Anterior cingulate cortex (tissue), 58 donors: ENCODE measurements around the gene KRTAP2-2.
"Not testable (repeated sequence)": the region's sequence is repeated elsewhere in the genome, so short reads cannot be mapped to it uniquely, and the experiment has no call there.

ENCODE experiments used
- DNase-seq, 58 donors: peaks; one replicate each; lab custom pipeline; 2025; lab: John Stamatoyannopoulos, UW

The KRTAP2-2 gene

DNA sequence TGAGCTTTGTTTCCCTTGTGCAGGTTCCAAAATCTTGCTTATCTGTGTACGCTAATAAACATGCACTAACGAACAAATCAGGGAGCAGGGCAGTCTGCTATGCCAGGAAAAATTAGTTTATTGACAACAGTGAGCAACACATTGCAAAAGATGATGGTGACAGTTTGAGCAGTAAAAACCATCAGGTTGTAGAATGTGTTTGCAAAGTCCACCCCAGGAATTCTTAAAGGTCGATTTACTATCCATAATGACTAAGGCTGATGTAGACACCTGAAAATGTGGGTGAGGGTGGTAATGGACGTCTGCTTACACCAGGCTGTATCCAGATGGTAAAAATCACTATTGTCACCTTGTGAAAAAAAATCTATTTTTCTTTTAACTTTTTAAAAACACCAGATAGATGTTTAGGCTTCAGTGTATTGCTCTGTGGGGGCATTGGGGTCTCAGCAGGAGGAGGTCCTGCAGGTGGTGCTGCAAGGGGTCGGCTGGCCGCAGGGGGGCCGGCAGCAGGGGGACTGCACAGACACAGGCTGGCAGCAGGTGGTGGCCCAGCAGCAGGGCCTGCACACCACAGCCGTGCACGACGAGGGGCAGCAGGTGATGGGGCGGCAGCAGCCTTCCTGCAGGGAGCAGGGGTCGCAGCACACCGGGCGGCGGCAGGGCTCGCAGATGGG is 10.1 kb upstream of the KRTAP2-2 start:
- not testable (repeated sequence) for DNase-seq

DNA sequence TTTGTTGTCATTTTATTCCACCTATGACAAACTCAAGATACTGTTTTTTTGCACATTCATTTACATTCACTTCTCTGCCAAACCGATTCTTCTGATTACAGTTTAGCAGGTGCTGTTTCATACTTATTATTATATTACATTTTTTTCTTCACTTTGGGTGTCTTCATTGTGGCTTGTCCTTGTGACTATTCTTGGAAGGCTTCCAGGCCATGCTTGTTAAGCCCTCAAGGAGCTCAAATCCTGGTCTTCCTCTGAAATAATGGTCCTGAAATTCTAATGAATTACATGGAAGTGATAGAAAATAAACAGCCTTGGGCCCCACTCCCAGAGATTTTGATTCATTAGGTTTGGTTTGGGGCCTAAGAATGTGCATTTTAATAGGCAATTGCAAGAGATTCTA is 9.3 kb upstream of the KRTAP2-2 start:
- DNase-seq, result no peak

DNA sequence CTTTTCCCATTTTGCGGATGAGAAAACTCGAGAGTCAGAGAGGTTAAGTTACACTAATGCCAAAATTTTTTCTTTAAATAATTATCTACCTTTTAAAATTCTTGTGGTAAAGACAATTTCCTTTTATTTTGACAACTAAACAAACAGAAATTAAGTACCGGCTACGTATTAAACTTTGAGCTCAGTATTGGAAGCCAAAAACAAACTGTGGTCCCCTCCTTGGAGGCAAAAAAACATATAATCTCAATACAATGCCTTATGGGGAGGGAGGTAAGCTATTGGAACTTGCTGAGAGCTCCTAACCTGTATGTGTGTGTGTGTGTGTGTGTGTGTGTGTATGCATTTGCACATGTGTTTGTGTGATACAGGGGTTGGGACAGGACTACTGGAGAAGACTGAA is 8.4 kb upstream of the KRTAP2-2 start:
- DNase-seq, result no peak

DNA sequence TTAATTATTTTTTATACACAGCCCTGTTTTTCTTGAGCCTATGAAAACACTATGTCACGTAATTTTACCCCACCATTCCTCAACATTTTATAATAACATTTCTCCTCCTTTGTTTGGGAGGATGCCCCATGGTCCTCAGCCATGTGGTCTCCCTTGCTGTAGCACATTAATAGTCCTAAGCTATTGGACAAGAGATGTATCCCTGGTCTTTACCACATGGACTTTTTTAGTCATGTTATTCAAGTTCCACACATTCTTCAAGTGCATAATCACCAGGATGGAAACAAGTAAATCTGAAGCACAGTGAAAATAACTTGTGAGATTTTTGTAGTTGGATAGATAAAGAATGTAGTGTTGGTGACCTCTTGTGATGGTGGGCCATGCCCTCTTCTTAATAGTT is 6.9 kb upstream of the KRTAP2-2 start:
- no peak for DNase-seq

DNA sequence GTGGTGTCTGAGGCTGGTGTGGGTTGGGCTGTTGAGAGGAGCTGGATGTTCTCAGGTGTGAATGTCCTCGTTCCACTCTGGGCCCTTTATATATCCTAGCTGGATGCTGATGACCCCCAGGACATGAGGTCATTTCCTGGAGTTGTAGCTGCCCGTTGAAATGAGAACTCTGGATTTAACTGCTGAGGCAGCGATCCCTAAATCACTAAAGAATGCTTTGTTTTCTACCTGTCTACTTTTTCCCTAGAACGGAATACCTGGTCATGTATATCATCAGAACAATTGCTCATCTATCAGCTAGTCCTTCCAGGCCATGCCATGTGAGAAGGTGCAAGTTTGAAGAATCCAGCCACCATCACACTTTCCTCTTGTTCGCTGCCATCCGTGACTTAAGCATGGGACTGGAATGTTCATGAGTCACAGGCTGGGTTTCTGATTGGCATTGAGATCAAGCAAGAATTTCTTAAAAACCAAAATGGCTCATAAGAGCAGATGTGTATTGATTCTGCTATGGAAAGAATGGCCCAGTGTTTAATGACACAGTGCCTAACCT is 5.1 kb upstream of the KRTAP2-2 start, which contains the start of gene KRTAP2-3:
KRTAP2-3 (minus strand) TSS at position 63 of the 553 bp plus-strand sequence. CDS start 64 bp downstream, outside the sequence.
- DNase-seq, result no peak

DNA sequence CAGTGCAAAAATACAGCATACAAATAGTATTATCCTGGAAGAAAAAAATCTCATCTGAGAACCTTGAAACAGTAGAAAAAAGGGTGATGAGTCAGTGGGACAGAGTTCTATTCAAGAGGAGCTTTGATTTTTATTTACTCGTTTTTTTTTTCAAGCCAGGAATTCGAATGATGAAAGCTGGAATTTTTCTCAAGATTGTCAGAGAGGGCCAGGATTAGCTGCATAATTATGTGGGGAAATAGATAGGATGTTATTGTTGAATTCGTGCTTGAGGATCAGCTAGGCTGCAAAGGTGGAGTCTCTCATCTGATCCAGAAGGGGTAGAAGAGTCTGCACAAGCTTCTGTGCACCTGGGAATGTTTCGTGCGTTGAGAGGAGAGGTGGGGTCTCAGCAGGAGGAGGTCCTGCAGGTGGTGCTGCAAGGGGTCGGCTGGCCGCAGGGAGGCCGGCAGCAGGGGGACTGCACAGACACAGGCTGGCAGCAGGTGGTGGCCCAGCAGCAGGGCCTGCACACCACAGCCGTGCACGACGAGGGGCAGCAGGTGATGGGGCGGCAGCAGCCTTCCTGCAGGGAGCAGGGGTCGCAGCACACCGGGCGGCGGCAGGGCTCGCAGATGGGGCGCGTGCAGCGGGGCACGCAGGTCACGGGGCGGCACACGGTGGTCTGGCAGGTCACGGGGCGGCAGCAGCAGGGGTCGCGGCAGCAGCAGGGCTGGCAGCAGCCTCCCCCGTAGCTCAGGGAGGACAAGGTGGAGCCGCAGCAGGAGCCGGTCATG is 4.4 kb upstream of the KRTAP2-2 start:
- DNase-seq, result not testable (repeated sequence)

DNA sequence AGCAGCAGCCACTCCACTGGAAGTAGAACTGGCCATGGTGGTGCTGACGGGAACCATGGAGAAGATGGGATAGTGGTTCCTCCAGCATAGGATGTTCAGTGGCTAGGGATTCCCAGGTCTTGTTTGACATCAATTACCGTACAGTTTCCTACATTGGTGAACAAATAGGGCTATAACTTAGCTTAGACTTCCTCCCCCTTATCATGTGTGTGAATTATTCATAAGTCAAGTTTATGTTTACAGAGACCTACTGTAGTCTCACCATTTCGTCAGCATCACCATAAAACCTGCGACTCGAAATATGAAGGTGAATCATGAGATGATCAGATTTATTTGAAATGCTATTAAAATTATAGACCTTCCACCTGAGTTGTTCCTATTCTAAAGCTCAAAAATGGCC is 3.7 kb upstream of the KRTAP2-2 start:
- no peak for DNase-seq

DNA sequence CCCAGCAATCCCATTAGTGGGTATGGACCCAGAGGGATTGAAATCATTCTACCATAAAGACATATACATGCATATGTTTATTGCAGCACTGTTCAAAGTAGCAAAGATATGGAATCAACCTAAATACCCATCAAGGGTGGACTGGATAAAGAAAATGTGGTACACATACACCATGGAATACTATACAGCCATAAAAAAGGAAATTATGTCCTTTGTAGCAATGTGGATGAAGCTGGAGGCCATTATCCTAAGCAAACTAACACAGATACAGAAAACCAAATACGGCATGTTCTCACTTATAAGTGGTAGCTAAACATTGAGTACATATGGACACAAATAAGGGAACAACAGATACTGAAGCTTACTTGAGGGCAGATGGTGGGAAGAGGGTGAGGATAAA is 2.5 kb upstream of the KRTAP2-2 start:
- no peak for DNase-seq

DNA sequence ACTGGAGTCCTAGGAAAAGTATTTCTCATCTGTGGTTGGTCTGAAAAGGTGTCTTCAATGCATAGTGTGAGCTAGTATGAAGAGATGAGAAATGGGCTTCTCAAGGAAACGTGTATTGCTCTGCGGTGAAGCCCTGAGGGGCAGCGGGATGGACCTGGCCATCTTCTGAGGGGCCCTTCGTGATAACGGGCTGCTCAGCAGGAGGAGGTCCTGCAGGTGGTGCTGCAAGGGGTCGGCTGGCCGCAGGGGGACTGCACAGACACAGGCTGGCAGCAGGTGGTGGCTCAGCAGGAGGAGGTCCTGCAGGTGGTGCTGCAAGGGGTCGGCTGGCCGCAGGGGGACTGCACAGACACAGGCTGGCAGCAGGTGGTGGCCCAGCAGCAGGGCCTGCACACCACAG is 474 bp downstream of the KRTAP2-2 start:
- DNase-seq, result not testable (repeated sequence)

DNA sequence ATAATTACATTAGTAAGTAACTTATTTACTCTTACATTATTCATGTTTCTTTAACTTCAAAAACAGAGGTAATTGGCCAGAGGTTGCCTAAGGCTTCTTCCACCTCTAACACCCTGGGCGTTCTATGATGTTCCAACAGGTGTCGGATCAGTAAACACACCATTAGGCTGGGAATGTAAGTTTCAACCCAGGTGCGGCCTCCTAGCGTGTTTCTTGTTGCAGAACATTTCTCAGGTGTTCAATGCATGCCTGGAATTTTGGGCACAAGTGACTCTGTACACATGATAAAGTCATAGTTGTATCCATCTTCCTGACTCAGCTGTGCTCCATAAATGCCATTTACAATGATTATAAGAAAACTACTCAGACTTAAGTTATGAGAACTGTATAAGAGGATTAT is 1.0 kb downstream of the KRTAP2-2 start:
- DNase-seq, result no peak

DNA sequence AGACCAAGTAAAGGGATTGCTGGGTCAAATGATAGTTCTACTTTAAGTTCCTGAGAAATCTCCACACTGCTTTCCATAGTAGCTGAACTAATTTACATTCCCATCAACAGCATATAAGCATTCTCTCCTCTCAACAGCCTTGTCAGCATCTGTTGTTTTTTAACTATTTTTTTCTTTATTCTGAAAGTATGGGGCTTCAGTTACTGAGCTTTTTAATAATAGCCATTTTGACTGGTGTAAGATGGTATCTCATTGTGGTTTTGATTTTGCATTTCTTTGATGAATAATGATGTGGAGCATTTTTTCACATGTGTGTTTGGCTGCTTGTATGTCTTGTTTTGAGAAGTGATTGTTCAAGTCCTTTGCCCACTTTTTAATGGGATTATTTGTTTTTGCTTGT is 2.5 kb downstream of the KRTAP2-2 start:
- DNase-seq, result no peak

DNA sequence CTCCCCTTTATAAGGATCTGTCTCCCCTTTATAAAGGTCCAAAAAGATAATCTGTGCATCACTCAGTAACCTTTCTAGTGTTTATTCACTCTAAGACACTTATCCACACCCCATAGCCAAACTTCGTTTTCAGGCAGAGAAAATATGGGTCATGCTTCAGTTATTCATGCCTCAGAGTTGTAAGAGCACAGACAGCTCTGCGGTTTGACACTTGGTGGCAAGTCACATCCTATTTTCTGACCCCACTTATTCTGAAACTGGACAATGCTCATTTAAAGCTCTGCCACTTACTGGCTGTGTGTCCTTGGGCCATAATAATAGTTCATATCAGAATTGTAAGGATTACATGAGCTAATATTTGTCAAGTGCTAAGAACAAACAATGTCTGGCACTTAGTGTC is 5.9 kb downstream of the KRTAP2-2 start:
- DNase-seq, result no peak

DNA sequence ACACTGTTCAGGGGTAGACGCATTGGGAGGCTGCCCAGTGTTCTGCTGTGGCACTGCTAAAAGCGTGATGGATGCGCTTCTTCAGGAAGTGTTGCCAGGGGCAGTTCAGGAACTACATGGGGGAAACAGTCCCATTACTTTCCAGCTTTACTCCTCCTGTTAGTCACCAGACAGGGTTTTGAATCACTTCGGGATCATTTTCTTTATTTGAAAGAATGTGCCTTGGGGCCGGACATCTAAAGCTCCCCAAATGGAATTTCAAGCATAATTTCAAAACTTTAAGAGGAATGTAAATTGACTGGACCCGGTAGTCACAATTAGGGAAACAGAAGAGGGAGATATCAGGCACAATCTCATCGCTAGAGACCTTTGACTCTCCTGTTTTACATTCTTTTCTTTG is 6.6 kb downstream of the KRTAP2-2 start:
- no peak for DNase-seq

DNA sequence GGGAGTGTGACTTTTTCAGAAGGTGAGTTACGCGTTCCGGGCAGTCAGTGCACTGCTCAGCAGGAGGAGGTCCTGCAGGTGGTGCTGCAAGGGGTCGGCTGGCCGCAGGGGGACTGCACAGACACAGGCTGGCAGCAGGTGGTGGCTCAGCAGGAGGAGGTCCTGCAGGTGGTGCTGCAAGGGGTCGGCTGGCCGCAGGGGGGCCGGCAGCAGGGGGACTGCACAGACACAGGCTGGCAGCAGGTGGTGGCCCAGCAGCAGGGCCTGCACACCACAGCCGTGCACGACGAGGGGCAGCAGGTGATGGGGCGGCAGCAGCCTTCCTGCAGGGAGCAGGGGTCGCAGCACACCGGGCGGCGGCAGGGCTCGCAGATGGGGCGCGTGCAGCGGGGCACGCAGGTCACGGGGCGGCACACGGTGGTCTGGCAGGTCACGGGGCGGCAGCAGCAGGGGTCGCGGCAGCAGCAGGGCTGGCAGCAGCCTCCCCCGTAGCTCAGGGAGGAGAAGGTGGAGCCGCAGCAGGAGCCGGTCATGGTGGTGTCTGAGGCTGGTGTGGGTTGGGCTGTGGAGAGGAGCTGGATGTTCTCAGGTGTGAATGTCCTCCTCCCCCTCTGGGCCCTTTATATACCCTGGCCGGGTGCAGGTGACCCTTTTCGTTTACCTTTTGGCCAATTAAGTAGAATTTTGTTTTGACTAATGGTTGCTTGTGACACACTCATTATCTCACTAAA is 8.1 kb downstream of the KRTAP2-2 start, which contains the start of gene KRTAP2-1:
KRTAP2-1 (minus strand) TSS at position 582 of the 731 bp plus-strand sequence; CDS start at position 533, 49 bp downstream.
- DNase-seq, result not testable (repeated sequence)

DNA sequence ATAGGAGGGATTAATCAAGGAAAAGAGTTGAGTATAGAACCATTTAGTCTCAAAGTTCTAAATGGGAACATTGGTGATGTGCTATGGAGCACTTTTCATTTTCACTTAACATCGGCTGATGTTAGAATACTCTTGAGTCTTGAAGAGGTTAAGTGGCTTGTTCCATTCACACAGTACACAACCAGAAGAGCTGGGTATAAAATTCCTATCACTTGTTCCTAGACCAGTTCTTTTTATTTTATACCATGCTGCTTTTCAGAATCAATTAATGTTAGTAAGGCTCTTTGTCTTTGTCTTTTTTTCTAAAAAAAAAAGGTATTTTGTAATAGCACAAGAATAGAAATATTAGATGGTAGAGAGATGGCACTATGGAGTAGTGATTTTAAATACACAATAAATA is 12.1 kb downstream of the KRTAP2-2 start:
- no peak for DNase-seq

DNA sequence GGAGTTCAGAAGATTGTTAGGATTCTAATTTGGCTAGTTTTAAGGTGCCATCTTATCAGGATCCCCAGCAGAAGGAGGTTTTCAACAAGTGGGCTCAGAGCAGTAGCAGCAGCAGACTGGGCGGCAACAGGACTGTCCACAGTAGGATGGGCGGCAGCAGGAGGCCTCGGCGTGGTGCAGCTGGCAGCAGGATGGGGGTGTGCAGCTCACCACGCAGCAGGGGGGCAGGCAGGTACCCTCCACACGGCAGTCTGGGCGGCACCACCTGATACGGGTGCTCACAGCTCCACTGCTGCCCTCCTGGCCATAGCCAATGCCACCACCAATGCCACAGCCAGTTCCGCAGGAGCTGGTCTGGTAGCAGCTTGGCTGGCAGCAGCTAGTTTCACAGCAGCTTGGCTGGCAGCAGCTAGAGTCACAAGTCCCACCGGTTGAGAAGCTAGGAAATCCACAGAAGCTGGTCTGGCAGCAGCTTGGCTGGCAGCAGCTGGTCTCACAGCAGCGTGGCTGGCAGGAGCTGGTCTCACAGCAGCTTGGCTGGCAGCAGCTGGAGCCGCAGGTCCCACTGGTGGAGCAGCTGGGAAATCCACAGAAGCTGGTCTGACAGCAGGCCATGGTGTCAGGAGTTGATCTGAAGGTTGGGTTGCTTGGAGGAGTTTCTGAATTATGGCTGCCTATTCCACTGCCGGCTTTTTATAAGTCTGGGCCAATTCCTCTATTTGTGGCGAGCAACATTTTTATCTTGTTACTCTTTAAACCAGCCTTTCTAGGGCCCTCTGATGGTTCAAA is 14.1 kb downstream of the KRTAP2-2 start, which contains the start of gene KRTAP1-1:
KRTAP1-1 (minus strand) TSS at position 668 of the 789 bp plus-strand sequence; CDS start at position 615, 53 bp downstream.
- DNase-seq, result peak in 5 of 58 donors; percentile 0 to 16 (median 4)

DNA sequence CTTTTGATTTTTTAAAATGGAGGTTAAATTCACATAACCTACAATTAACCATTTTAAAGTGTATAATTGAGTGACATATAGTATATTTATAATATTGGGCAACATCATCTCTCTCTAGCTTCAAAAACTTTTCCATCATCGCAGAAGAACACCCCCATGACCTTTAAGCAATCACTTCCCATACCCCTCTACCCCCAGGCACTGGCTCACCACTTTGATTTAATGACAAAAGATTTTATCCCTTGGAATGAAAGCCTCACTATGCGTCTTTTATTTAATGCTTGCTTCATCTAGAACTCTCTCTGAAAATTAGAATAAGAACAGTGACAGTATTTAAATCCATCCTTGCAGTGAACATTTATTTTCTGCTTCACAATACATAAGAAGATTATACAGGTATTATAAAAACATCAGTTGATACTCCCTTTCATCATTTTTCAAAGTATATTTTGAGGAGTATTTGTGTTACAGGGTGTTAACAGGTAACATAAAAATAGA is 17.1 kb downstream of the KRTAP2-2 start:
- no peak for DNase-seq

DNA sequence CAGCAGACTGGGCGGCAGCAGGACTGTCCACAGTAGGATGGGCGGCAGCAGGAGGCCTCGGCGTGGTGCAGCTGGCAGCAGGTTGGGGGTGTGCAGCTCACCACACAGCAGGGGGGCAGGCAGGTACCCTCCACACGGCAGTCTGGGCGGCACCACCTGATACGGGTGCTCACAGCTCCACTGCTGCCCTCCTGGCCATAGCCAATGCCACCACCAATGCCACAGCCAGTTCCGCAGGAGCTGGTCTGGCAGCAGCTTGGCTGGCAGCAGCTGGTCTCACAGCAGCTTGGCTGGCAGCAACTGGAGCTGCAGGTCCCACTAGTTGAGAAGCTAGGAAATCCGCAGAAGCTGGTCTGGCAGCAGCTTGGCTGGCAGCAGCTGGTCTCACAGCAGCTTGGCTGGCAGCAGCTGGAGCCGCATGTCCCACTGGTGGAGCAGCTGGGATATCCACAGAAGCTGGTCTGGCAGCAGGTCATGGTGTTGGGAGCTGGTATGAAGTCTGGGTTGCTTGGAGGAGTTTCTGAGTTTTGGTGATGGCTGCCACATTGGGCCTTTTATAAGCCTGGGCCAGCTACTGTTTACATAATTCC is 20.6 kb downstream of the KRTAP2-2 start, which contains the start of gene KRTAP1-3:
KRTAP1-3 (minus strand) TSS at position 529 of the 590 bp plus-strand sequence; CDS start at position 476, 53 bp downstream.
- not testable (repeated sequence) for DNase-seq

DNA sequence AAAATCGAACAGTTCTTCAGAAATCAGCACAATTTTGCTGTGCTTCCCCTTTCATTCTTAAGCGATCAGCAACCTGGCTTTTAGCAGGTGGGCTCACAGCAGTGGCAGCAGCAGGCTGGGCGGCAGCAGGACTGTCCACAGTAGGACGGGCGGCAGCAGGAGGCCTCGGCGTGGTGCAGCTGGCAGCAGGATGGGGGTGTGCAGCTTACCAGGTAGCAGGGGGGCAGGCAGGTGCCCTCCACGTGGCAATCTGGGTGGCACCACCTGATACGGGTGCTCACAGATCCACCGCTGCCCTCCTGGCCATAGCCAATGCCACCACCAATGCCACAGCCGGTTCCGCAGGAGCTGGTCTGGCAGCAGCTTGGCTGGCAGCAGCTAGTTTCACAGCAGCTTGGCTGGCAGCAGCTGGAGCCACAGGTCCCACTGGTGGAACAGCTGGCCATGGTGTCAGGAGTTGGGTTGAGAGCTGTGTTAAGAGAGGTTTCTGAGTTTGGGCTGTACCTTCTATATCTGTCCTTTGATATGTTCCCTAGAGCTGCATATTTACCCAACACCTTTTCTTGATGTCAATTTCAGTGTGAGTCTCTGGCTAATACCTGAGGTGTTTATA is 25.3 kb downstream of the KRTAP2-2 start, which contains the start of gene KRTAP1-4:
KRTAP1-4 (minus strand) TSS at position 563 of the 613 bp plus-strand sequence; CDS start at position 446, 117 bp downstream.
- DNase-seq, result no peak
